ENCODE results near the gene CARD9.

CARD9 gene

DNA sequence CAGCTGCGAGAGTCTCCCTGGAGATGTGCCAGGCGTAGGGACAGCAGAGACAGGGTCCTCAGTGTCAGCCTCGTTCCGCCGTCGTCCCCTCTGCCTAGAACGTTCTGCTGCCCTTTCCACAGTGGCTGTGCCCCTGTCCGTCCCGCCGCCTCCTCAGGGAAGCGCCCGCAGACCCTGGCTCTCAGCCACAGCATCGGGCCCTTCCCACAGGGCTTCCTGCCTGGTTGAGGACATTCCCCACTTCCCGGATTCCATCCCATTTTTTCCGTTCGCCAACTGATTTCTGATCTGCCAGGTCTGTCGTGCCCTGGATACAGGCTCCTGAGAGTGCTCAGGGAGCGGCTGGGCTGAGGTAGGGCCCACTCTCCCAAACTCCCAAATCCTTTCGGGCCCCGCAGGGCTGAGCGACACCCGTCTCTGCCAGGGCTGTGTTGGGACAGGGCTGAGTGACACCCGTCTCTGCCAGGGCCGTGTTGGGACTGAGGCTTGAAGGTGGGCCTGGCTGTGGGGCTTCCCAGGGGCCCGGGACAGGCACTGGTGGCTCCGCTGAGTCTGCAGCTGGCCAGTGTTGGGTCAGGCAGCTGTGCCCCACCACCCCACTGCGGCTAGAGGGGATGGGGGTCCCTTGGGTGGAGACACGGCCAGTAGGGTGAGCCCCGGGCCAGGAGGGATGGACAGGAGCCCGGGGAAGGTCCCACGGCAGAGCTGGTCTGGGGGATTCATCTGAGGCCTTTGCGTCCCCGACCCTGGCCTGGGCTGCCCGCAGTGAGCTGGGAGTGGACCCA is 25.8 kb downstream of the CARD9 start:
- no peak for DNase-seq
- H3K36me3 Mint-ChIP-seq, result no peaks in the 10 kb centered on the region
- no peak overlapping the region for H3K4me3 Mint-ChIP-seq
- H3K27me3 Mint-ChIP-seq, result no peaks in the 10 kb centered on the region
- no peak for ATAC-seq (replicated peaks)
- peaks cover 0 to 3% of the 10 kb centered on the region in 2 donors for H3K4me1 Mint-ChIP-seq
- no peaks in the 10 kb centered on the region for H3K9me3 Mint-ChIP-seq
- no peak overlapping the region for H3K27ac Mint-ChIP-seq

DNA sequence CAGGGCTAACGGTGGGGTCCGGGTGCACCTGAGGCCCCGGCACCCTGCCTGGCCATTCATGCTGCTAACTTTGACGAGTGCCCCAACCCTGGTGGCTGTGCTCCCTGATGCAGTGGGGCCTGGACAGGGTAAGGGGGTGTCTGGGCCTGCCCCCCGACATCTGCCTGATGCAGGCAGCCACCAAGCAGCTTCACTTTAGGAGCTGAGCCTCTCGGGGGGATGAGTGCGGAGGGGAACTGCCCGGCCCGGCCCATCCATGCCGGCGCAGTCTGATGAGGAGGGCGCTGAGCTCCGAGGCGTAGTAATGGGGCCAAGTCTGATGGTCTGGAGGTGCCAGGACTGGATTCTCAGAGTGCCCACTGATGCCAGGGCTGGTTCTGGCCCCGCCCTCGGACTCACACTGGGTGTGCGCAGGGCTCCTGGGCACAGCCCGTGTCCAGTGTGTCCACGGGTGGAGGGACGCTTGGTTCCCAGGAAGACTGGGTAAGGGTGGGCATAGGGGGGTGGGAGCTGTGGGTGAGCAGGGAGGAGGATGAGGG is 26.5 kb downstream of the CARD9 start:
- H3K36me3 Mint-ChIP-seq, result no peaks in the 10 kb centered on the region
- H3K9me3 Mint-ChIP-seq, result no peaks in the 10 kb centered on the region
- H3K4me3 Mint-ChIP-seq, result no peak overlapping the region
- no peaks in the 10 kb centered on the region for H3K27me3 Mint-ChIP-seq
- H3K4me1 Mint-ChIP-seq, result peaks cover 0 to 6% of the 10 kb centered on the region in 2 donors
- DNase-seq (no peak), ATAC-seq (replicated peaks) (no peak)
- H3K27ac Mint-ChIP-seq, result no peak overlapping the region

DNA sequence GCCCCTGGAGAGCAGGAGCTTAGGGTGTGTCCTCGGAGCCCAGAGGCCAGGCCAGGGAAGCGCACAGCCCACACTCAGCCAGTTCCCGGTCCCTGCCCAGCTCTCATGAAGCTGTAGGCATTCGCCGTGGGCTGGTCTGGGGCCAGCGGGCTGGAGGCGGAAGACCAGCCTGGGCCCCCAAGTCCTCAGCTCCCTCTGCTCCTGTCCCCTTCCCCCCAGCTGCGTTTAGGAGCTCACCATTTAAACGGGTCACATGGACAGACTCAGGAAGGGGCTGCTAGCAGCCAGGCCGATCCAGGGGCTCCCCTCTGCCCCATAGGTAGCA is 27.4 kb downstream of the CARD9 start:
- Mint-ChIP-seq H3K4me3 (no peak overlapping the region), H3K4me1 (peaks cover 0 to 6% of the 10 kb centered on the region in 2 donors), H3K36me3 (no peaks in the 10 kb centered on the region), H3K27ac (no peak overlapping the region), H3K9me3 (no peaks in the 10 kb centered on the region), H3K27me3 (no peaks in the 10 kb centered on the region)
- ATAC-seq (replicated peaks), result no peak
- DNase-seq, result no peak

DNA sequence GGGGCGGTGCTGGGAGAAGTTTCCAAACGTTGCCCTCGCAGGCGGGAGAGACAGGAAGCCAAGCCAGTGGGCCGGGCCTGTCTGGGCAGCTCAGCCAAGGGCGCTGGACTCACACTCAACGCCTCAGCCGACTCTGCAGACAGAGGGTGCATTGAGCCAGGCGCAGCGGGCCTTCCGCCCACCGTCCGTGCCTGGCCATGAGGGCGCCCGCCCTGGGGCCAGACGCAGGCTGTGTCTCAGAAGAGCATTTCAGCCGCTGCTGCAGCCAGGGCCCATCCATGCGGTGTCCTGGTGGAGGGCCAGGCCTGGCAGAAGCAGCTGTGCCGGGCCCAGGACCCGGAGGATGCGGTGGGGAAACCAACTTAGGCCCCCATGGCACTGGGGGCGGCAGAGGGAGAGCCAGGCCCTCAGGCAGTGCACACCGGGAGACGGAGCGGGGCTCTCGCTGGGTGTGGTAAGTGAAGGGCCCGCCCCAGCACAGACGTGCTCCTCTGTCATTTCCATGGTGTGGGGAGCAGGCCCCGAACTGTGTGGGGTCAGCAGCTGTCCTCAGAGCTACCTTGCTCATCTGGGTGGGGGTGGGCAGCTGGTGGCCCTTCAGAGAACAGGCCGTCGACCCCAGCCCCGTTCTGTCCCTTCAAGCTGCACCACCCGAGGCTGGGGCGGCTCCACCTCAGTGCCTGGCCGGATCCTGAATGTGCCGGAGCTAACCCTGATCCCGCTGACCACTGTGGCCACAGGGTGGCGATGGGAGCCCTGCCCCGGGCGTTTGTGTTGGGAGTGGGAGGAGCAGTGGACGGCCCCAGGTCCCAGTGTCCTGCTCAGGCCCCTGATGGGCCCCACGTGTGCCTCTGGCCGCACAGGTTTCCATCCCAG is 27.9 kb downstream of the CARD9 start:
- no peak for DNase-seq

DNA sequence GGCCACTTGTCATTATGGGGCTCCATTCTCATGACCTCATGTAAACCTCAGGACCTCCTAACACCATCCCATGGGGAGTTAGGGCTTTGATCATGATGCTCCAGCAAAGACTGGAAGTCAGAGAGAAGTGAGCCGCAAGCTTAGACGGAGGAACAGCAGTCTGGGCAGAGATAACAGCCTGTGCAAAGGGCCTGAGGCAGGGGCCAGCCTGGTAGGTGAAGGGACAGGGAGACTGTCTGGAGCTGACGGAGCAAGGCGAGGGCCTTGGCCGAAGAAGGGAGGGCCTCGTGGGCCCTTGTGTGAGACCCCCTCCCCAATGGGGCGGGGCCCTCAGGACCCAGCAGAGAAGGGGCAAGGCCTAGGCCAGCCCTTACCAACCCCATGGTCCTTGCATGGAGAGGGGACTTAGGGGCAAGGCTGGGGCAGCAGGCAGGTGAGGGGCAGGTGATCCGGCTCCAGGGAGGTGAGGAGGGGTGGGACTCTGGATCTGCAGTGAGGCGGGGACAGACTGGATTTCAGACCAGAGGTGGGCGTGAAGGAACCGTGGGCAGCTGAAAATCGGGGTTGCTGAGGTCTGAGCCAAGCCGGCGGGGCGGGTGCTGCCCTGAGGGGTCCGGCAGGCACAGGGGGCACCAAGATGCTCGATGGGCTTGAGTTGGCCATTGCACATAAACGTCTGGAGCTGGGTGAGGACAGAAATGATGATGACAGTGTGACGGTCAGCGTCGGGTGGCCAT is 28.8 kb downstream of the CARD9 start:
- no peak overlapping the region for H3K4me3 Mint-ChIP-seq
- no peaks in the 10 kb centered on the region for H3K9me3 Mint-ChIP-seq
- peaks cover 0 to 3% of the 10 kb centered on the region in 2 donors for H3K36me3 Mint-ChIP-seq
- no peaks in the 10 kb centered on the region for H3K27me3 Mint-ChIP-seq
- no peak overlapping the region for H3K27ac Mint-ChIP-seq
- H3K4me1 Mint-ChIP-seq, result peaks cover 0 to 6% of the 10 kb centered on the region in 2 donors
- ATAC-seq (replicated peaks) (no peak), DNase-seq (no peak)

More for the DNA sequence above, 27.9 kb downstream of the CARD9 start:
- ATAC-seq (replicated peaks), result no peak
- no peaks in the 10 kb centered on the region for H3K9me3 Mint-ChIP-seq
- no peaks in the 10 kb centered on the region for H3K27me3 Mint-ChIP-seq
- no peaks in the 10 kb centered on the region for H3K36me3 Mint-ChIP-seq
- no peak overlapping the region for H3K4me3 Mint-ChIP-seq
- peaks cover 0 to 6% of the 10 kb centered on the region in 2 donors for H3K4me1 Mint-ChIP-seq
- no peak overlapping the region for H3K27ac Mint-ChIP-seq

DNA sequence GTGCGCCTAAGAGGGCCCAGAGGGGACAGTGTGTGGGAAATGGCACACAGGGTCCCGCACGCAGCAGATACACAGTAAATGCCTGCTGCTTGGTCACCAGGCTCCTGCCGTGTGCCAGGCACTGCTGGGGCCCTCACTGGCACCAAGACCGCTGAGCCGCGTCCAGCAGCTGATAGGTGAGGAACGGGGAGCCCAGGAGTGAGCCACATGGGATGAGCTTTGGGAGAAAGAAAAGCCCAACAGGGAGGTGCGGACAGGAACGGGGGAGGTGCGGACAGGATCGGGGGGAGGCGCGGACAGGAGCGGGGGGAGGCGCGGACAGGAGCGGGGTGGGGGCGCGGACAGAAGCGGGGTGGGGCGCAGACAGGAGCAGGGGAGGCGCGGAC is 29.6 kb downstream of the CARD9 start:
- Mint-ChIP-seq H3K27ac (peak overlapping the region; percentile 38), H3K4me3 (no peak overlapping the region), H3K4me1 (peaks cover 0 to 6% of the 10 kb centered on the region in 2 donors), H3K27me3 (no peaks in the 10 kb centered on the region), H3K9me3 (no peaks in the 10 kb centered on the region), H3K36me3 (peaks cover 0 to 3% of the 10 kb centered on the region in 2 donors)
- no peak for DNase-seq
- no peak for ATAC-seq (replicated peaks)

DNA sequence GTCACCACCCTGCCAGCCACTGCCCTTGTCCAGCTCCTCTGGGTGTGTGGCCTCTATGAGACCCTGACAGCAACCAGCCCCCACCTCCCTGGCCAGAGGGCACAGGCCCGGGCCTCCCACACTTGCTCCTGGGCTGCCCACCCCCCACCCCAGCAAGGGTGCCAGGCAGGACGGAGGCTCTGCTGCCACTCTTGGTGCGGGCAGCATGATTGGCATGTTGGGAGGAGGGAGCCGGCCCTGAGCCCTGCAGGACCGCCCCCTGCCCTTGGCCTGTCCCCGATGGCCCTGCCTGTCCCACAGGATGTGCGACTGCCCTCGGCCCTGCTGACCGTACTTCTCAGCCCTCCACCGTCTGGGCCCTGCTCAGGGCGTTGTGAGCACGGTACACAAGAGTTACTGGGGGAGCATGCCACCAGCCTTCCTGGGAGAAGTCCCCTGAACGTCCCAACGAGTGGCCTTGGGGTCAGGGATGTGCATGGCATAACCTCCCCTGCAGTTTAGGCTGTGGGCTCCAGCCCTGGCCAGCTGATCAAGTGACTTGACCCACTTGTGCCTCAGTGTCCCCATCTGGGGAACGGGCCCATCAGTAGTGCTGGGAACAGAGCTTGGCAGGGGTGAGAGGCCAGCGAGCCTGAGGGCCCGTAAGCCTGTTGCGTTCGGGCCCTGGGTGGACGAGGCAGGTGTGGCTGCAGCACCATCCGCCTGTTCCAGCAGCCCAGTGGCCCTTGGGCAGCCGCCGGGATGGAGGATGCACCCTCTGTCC is 30.2 kb downstream of the CARD9 start:
- Mint-ChIP-seq H3K27me3 (no peaks in the 10 kb centered on the region), H3K4me1 (peaks cover 0 to 6% of the 10 kb centered on the region in 2 donors), H3K36me3 (peaks cover 0 to 3% of the 10 kb centered on the region in 2 donors), H3K4me3 (no peak overlapping the region), H3K9me3 (no peaks in the 10 kb centered on the region), H3K27ac (no peak overlapping the region)
- DNase-seq, result no peak
- no peak for ATAC-seq (replicated peaks)

DNA sequence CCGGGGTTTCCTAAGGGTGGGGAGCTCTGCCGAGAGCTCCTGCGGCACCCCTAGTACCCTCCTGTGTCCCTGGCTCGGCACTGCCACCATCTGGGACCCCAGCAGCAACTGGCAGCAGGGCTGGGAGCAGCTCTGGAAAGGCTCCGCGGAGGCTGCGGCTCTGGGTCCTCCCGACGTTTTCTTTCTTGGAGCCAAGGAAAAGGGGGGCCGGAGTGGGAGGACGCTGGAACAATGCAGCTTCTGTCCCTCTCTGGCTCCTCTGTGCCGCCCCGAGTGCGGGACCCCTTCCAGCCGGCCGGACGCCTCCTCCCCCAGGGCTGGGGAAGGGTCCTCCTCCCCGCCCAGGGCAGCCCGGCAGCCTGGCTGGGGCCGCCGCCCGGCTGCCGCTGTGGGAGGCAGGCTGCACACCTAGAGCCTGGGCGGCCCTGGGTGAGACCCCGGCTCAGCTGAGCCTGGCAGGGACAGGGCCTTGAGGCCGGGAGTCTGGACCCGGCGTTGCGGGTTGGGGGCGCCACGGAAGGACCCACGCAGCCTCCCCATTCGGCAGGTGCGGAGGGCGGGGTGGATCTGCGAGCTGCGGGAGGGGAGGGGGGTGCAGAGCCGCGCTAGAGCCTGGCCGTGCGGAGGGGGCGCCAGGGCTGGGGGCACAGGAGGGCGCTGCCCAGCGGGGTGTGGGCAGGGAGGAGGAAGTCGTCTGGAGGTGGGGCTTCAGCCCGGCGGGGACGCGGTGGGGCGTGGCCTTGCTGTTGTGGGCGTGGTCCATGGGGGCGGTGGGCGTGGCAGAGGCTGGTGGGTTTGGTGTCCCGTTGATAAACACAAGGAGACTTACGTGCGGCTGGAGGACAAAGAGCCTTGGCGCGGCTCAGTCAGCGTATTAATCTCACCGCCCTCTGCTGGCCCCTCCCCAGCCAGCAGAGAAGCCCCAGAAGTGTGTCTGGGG is 31.0 kb downstream of the CARD9 start:
- peak; percentile 56 for DNase-seq
- H3K4me3 Mint-ChIP-seq, result peak overlapping the region in 1 of 2 donors; percentile 25
- peak; percentile 66 to 72 for ATAC-seq (replicated peaks)
- no peak overlapping the region for H3K27ac Mint-ChIP-seq
- H3K36me3 Mint-ChIP-seq, result peaks cover 0 to 3% of the 10 kb centered on the region in 2 donors
- H3K27me3 Mint-ChIP-seq, result no peaks in the 10 kb centered on the region
- peaks cover 0 to 6% of the 10 kb centered on the region in 2 donors for H3K4me1 Mint-ChIP-seq
- H3K9me3 Mint-ChIP-seq, result no peaks in the 10 kb centered on the region

DNA sequence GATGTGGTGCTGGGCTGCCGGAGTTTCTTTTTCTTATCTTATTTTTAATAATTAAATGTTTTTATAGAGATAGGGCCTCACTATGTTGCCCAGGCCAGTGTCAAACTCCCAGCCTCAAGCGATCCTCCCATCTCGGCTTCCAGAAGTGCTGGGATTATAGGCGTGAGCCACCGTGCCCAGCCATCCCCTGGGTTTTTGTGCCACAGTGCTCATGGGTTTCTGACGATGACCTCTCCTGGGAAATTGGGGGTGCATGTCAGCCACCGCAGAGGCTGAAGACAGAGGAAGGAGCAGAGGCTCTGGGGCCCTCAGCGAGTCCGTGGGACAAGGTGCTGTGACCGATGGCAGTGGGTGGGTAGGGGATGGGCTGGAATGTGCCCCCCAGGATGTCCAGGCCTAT is 31.7 kb downstream of the CARD9 start:
- Mint-ChIP-seq H3K4me3 (no peak overlapping the region), H3K27me3 (no peaks in the 10 kb centered on the region), H3K36me3 (peaks cover 0 to 3% of the 10 kb centered on the region in 2 donors), H3K9me3 (no peaks in the 10 kb centered on the region), H3K4me1 (peaks cover 0 to 6% of the 10 kb centered on the region in 2 donors), H3K27ac (no peak overlapping the region)
- DNase-seq (no peak), ATAC-seq (replicated peaks) (no peak)

DNA sequence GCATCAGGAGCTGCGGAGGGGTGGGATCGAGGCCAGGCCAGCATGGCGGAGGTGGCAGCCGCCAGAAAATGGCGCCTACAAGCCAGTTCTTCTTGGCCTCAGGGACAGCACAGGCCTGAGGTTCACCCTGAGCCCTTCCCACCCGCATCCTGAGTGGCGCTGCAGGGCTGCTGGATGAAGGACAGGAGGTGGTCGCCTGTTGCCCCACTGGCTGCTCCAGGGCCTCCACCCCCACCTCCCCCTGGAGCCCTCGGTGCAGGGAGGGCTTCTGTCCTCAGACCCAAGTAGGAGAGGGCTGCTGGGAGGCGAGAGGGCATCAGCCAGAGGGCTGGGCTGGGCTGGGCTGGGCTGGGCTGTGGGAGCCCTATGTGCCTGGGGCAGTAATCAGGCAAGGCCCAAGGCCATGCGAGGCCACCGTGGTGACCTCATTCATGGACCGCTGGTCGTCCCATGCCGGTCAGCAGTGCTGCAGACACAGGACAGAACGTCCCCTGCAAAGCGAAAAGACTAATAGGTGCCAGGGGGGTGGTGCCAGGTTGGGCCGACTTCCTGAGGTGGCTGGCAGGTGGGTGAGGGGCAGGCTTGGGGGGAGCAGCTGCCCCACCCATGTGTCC is 32.3 kb downstream of the CARD9 start:
- H3K4me1 Mint-ChIP-seq, result peaks cover 0 to 6% of the 10 kb centered on the region in 2 donors
- no peak for DNase-seq
- H3K36me3 Mint-ChIP-seq, result peaks cover 0 to 3% of the 10 kb centered on the region in 2 donors
- no peak for ATAC-seq (replicated peaks)
- no peaks in the 10 kb centered on the region for H3K9me3 Mint-ChIP-seq
- no peak overlapping the region for H3K4me3 Mint-ChIP-seq
- no peaks in the 10 kb centered on the region for H3K27me3 Mint-ChIP-seq
- no peak overlapping the region for H3K27ac Mint-ChIP-seq

DNA sequence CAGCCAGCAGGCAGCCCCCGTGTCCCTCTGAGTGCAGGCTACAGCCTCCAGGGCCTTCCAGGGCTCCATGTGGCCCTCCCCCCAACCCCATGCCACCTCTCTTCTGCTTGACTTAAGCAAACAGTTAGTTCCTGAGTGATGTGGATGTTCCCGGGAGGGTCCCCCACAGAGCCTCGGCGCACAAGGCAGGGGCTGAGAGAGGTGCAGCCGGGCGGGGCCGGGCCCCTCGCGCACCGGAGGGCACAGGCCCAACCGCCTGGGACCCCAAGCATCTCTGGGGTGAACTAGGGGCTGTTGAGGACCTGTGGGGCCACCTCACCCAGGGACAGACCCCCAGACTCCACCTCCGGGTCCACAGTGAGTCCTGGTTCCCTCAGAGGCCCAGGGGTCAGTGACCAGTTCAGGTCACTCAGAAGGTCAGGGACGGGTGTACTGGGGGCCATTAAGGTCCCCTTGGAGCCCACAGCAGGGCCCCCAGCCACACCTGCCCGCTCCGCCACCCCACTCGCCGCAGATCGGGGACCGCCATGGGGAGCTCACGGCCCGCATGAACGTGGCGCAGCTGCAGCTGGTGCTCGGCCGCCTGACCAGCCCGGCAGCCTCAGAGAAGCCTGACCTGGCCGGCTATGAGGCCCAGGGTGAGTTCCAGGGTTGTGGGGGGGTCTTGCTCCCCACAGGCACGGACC is 33.0 kb downstream of the CARD9 start:
- no peak overlapping the region for H3K27ac Mint-ChIP-seq
- H3K4me3 Mint-ChIP-seq, result no peak overlapping the region
- peaks cover 0 to 6% of the 10 kb centered on the region in 2 donors for H3K4me1 Mint-ChIP-seq
- peaks cover 0 to 3% of the 10 kb centered on the region in 2 donors for H3K36me3 Mint-ChIP-seq
- ATAC-seq (replicated peaks) (no peak), DNase-seq (no peak)
- no peaks in the 10 kb centered on the region for H3K27me3 Mint-ChIP-seq
- no peaks in the 10 kb centered on the region for H3K9me3 Mint-ChIP-seq

DNA sequence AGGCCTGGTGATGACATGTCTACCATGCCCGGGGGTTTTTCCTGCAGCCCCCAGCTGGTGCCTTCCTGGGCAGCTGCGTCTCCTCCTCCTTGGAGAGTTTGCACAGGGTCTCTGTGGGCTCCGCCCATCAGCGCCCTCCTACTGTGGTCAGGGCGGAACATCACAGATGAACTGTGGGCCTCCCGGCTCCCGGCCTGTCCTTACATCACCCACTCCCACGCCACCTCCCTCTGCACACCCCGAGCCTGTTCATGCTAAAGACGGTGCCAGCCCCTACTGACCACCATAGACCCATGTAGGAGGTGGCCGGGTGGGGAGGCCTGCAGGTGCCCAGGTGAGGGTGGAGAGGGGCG is 33.5 kb downstream of the CARD9 start:
- H3K4me1 Mint-ChIP-seq, result peaks cover 0 to 6% of the 10 kb centered on the region in 2 donors
- no peak overlapping the region for H3K27ac Mint-ChIP-seq
- H3K4me3 Mint-ChIP-seq, result no peak overlapping the region
- DNase-seq (no peak), ATAC-seq (replicated peaks) (no peak)
- H3K36me3 Mint-ChIP-seq, result peaks cover 0 to 3% of the 10 kb centered on the region in 2 donors
- no peaks in the 10 kb centered on the region for H3K9me3 Mint-ChIP-seq
- H3K27me3 Mint-ChIP-seq, result no peaks in the 10 kb centered on the region
